HG02943 (cell line): ENCODE measurements around the gene PTPN5.

Experiments used
- ATAC-seq: cut with Tn5 transposase; IDR thresholded peaks from one replicate; pipeline ENCODE4 v1.9.1; 2021; ENCODE audit warnings: mild to moderate bottlenecking, low read depth, moderate library complexity; ENCODE audit not compliant: unreplicated experiment

Gene PTPN5

GRCh38 chr11:18773681-18774080, 17.9 kb downstream of the PTPN5 start:
- ATAC-seq: no peak

GRCh38 chr11:18773104-18773503, 18.5 kb downstream of the PTPN5 start:
- no peak for ATAC-seq

GRCh38 chr11:18772211-18772610, 19.4 kb downstream of the PTPN5 start:
- ATAC-seq: no peak

GRCh38 chr11:18771266-18772035, 20.1 kb downstream of the PTPN5 start:
- ATAC-seq: no peak

GRCh38 chr11:18770479-18771125, 21.0 kb downstream of the PTPN5 start:
- no peak for ATAC-seq

GRCh38 chr11:18769802-18770456, 21.7 kb downstream of the PTPN5 start:
- no peak for ATAC-seq

GRCh38 chr11:18768978-18769377, 22.6 kb downstream of the PTPN5 start:
- no peak for ATAC-seq

GRCh38 chr11:18768472-18768901, 23.1 kb downstream of the PTPN5 start:
- ATAC-seq: peak; percentile 72

GRCh38 chr11:18766015-18766414, 25.6 kb downstream of the PTPN5 start:
- no peak for ATAC-seq

- no peak for ATAC-seq
These were observed 26.0 kb downstream of the PTPN5 start for GRCh38 chr11:18765554-18765953.

GRCh38 chr11:18761741-18762140, 29.9 kb downstream of the PTPN5 start:
- no peak for ATAC-seq

GRCh38 chr11:18761144-18761543, 30.5 kb downstream of the PTPN5 start:
- no peak for ATAC-seq

- no peak for ATAC-seq
These were observed 33.8 kb downstream of the PTPN5 start for GRCh38 chr11:18757811-18758210.

- ATAC-seq: no peak
These were observed 34.7 kb downstream of the PTPN5 start for GRCh38 chr11:18756889-18757288.

GRCh38 chr11:18754308-18754707, 37.3 kb downstream of the PTPN5 start:
- ATAC-seq: no peak

GRCh38 chr11:18752502-18752901, 39.1 kb downstream of the PTPN5 start:
- ATAC-seq: no peak

GRCh38 chr11:18750944-18751343, 40.7 kb downstream of the PTPN5 start:
- ATAC-seq: no peak

GRCh38 chr11:18749681-18750319, 41.8 kb downstream of the PTPN5 start:
- no peak for ATAC-seq

- ATAC-seq: no peak
These were observed 42.7 kb downstream of the PTPN5 start for GRCh38 chr11:18748766-18749365.

GRCh38 chr11:18745251-18745650, 46.3 kb downstream of the PTPN5 start:
- no peak for ATAC-seq
